ENCODE measurements around the gene OTOGL. TPM values are rescaled to one million over a fixed set of nuclear protein-coding genes. Genes with fewer than 3 reads are reported as not detected.

Gene OTOGL
- total RNA-seq, 1 experiment from 2014 or later = not detected

DNA sequence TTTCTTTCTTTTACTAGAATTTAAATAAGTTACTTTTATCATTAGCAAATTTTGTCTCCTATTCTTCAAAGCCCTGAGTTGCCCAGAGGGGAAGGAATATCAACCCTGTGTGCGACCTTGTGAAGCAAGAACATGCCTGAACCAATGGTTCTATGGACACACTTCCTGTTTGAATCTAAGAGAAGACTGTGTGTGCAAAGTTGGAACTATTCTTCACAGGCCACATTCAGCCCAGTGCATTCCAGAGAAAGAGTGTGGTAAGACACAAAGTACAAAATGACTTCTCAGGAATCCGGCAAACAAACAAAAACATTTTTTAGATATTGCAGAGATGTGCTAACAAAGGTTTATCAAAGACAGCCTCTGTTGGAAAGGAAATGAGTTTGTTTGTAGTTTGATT, 253.9 kb downstream of the OTOGL start:
- TF ChIP-seq, protein P1, sequence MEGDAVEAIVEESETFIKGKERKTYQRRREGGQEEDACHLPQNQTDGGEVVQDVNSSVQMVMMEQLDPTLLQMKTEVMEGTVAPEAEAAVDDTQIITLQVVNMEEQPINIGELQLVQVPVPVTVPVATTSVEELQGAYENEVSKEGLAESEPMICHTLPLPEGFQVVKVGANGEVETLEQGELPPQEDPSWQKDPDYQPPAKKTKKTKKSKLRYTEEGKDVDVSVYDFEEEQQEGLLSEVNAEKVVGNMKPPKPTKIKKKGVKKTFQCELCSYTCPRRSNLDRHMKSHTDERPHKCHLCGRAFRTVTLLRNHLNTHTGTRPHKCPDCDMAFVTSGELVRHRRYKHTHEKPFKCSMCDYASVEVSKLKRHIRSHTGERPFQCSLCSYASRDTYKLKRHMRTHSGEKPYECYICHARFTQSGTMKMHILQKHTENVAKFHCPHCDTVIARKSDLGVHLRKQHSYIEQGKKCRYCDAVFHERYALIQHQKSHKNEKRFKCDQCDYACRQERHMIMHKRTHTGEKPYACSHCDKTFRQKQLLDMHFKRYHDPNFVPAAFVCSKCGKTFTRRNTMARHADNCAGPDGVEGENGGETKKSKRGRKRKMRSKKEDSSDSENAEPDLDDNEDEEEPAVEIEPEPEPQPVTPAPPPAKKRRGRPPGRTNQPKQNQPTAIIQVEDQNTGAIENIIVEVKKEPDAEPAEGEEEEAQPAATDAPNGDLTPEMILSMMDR (conservative IDR thresholded peaks at IDR 0.05) = no peak
- TF ChIP-seq EZH2 (IDR thresholded peaks at IDR 0.05; ENCODE audit: low read depth) = no peak
- no TSS peak for BruUV-seq (replicated peaks)
- H3K4me1 ChIP-seq (replicated peaks; ENCODE audit: insufficient read depth) = no peaks in the 10 kb centered on the region
- POLR2A ChIA-PET (ENCODE audit: unreplicated experiment) = no interaction called here
- H3K79me2 ChIP-seq (ENCODE audit: low read depth) = no peaks in the 10 kb centered on the region
- intact Hi-C loops (cut with micrococcal nuclease; ENCODE audit: unreplicated experiment) = no loop called here
- H3K27me3 ChIP-seq (ENCODE audit: insufficient read depth, low read depth) = no peaks in the 10 kb centered on the region
- no peak for DNase-seq
- no peaks in the 10 kb centered on the region for H3K9me2 ChIP-seq (ENCODE audit: insufficient read depth)
- CTCF ChIA-PET = no interaction called here
- H3K4me3 ChIP-seq = no peak overlapping the region
- no peaks in the 10 kb centered on the region for H3K36me3 ChIP-seq (ENCODE audit: low read depth)
- no peak overlapping the region for H2AFZ ChIP-seq
- no peak overlapping the region for H3K27ac ChIP-seq
- no peaks in the 10 kb centered on the region for H4K20me1 ChIP-seq (ENCODE audit: insufficient read depth)
- no peaks in the 10 kb centered on the region for H3F3A ChIP-seq (ENCODE audit: insufficient read depth, low read depth)
- H3K9me3 ChIP-seq (ENCODE audit: insufficient read depth, low read depth) = no peaks in the 10 kb centered on the region
- H3K4me2 ChIP-seq = no peak overlapping the region

DNA sequence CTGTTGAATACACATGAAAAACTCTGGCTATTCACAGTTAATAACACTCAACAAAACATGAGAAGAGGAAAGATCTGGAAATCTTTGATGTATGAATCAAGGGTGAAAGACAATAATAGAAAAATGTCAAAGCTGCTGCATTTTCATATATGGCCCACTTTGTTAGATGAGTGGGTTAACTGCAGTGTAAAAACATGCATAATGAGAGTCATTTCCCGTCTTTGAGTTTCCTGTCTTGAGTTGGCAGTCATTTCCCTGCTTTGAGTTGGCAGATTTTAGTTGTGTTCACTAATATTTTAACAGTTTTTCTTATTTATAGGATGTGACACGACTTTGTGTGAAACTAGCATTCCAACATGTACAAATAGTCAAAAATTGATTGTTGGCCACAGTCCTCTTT, 256.8 kb downstream of the OTOGL start:
- no TSS peak for BruUV-seq (replicated peaks)
- Histone ChIP-seq H3K4me2 (no peak overlapping the region), H3K27me3 (ENCODE audit: insufficient read depth, low read depth) (no peaks in the 10 kb centered on the region), H3K4me3 (no peak overlapping the region), H3K9me2 (ENCODE audit: insufficient read depth) (no peaks in the 10 kb centered on the region), H3K9me3 (ENCODE audit: insufficient read depth, low read depth) (no peaks in the 10 kb centered on the region), H4K20me1 (ENCODE audit: insufficient read depth) (no peaks in the 10 kb centered on the region), H3K4me1 (replicated peaks; ENCODE audit: insufficient read depth) (no peaks in the 10 kb centered on the region), H3K79me2 (ENCODE audit: low read depth) (no peaks in the 10 kb centered on the region), H3K36me3 (ENCODE audit: low read depth) (no peaks in the 10 kb centered on the region), H3K27ac (no peak overlapping the region), H2AFZ (no peak overlapping the region), H3F3A (ENCODE audit: insufficient read depth, low read depth) (no peaks in the 10 kb centered on the region)
- ChIA-PET CTCF (no interaction called here), POLR2A (ENCODE audit: unreplicated experiment) (interaction anchor here (0.6 kb wide), 1 partner anchor 43 kb away, joined by 8 read pairs; no protein-coding TSS in a partner anchor)
- no peak for DNase-seq
- no peak for TF ChIP-seq EZH2 (IDR thresholded peaks at IDR 0.05; ENCODE audit: low read depth)
- TF ChIP-seq, protein P1 (conservative IDR thresholded peaks at IDR 0.05) = no peak
- intact Hi-C loops (cut with micrococcal nuclease; ENCODE audit: unreplicated experiment) = no loop called here

DNA sequence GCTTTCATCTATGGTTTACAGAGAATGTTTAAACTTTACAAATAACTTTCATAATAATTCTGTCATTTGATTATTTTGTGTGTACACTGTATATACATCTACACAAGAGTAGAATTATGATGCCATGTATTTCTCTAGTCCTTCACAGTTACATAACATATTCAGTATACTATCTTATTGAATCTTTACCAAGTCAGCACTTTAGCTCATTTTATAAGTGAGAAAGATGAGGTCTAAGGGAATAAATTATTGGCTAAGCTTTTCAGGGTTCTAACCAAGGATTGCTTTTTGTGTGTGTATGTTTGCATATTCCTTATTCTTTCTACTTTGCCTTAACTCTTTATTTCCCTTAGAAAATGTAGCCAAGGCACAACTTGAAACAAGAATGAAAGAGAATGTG, 260.4 kb downstream of the OTOGL start:
- H3K27me3 ChIP-seq (ENCODE audit: insufficient read depth, low read depth) = no peaks in the 10 kb centered on the region
- H3K27ac ChIP-seq = no peak overlapping the region
- H3K4me2 ChIP-seq = no peak overlapping the region
- ChIA-PET POLR2A (ENCODE audit: unreplicated experiment) (no interaction called here), CTCF (no interaction called here)
- no peaks in the 10 kb centered on the region for H3K9me2 ChIP-seq (ENCODE audit: insufficient read depth)
- no peaks in the 10 kb centered on the region for H4K20me1 ChIP-seq (ENCODE audit: insufficient read depth)
- no peak for DNase-seq
- H3K36me3 ChIP-seq (ENCODE audit: low read depth) = no peaks in the 10 kb centered on the region
- no peak overlapping the region for H2AFZ ChIP-seq
- H3K4me3 ChIP-seq = no peak overlapping the region
- intact Hi-C loops (cut with micrococcal nuclease; ENCODE audit: unreplicated experiment) = no loop called here
- no peaks in the 10 kb centered on the region; the same call in 1 of the 2 replicates for H3K9me3 ChIP-seq (ENCODE audit: insufficient read depth, low read depth)
- no peaks in the 10 kb centered on the region for H3K4me1 ChIP-seq (replicated peaks; ENCODE audit: insufficient read depth)
- no TSS peak for BruUV-seq (replicated peaks)
- no peak for TF ChIP-seq EZH2 (IDR thresholded peaks at IDR 0.05; ENCODE audit: low read depth)
- TF ChIP-seq, protein P1 (conservative IDR thresholded peaks at IDR 0.05) = no peak
- H3F3A ChIP-seq (ENCODE audit: insufficient read depth, low read depth) = no peaks in the 10 kb centered on the region
- no peaks in the 10 kb centered on the region for H3K79me2 ChIP-seq (ENCODE audit: low read depth)
